Measurements from ENCODE around the gene FAM78A. TPM values are rescaled to one million over a fixed set of nuclear protein-coding genes. Genes with fewer than 3 reads are reported as not detected.
A peak's percentile ranks its signal among the peaks of the same experiment; 100 is the strongest.
"Not testable (repeated sequence)": the region's sequence is repeated elsewhere in the genome, so short reads cannot be mapped to it uniquely, and the experiment has no call there.

Gene FAM78A
- total RNA-seq, 1 donor from 2014 or later, result 3.6 TPM

- no peak for DNase-seq
These were observed 12.1 kb downstream of the FAM78A start for GRCh38 chr9:131264231-131264630.

GRCh38 chr9:131263701-131264100 lies 12.6 kb downstream of the FAM78A start:
- no peak for DNase-seq

GRCh38 chr9:131263033-131263343 lies 13.3 kb downstream of the FAM78A start:
- not testable (repeated sequence) for DNase-seq

GRCh38 chr9:131262327-131263032 lies 13.8 kb downstream of the FAM78A start:
- DNase-seq, result no peak

GRCh38 chr9:131260751-131261452 lies 15.4 kb downstream of the FAM78A start:
- DNase-seq, result no peak

GRCh38 chr9:131259916-131260597 lies 16.3 kb downstream of the FAM78A start:
- no peak for DNase-seq

GRCh38 chr9:131259432-131259898 lies 16.8 kb downstream of the FAM78A start:
- DNase-seq, result no peak

GRCh38 chr9:131258698-131259431 lies 17.4 kb downstream of the FAM78A start:
- DNase-seq, result no peak

GRCh38 chr9:131258186-131258585 lies 18.1 kb downstream of the FAM78A start:
- DNase-seq, result no peak

GRCh38 chr9:131257266-131258025 lies 18.9 kb downstream of the FAM78A start:
- DNase-seq, result no peak

- no peak for DNase-seq
These were observed 20.6 kb downstream of the FAM78A start for GRCh38 chr9:131255676-131256197.

GRCh38 chr9:131254626-131255025 lies 21.7 kb downstream of the FAM78A start:
- DNase-seq, result no peak

GRCh38 chr9:131253891-131254491 lies 22.3 kb downstream of the FAM78A start:
- peak; percentile 44 for DNase-seq

- no peak for DNase-seq
These were observed 24.2 kb downstream of the FAM78A start for GRCh38 chr9:131252120-131252519.

- no peak for DNase-seq
These were observed 29.7 kb downstream of the FAM78A start for GRCh38 chr9:131246618-131247017.

- DNase-seq, result not testable (repeated sequence)
These were observed 32.0 kb downstream of the FAM78A start for GRCh38 chr9:131244331-131244730.

- DNase-seq, result no peak
These were observed 36.0 kb downstream of the FAM78A start for GRCh38 chr9:131240047-131240921.

GRCh38 chr9:131239161-131239975 lies 36.9 kb downstream of the FAM78A start:
- no peak for DNase-seq

GRCh38 chr9:131238402-131239021 lies 37.8 kb downstream of the FAM78A start:
- no peak for DNase-seq

All from skin of body (tissue), 2 donors.